Erythroblast (primary cell): ENCODE results near the gene ANAPC13.

Experiments used
- DNase-seq, 2 experiments: peaks; one replicate each; lab custom pipeline; 2025; lab: John Stamatoyannopoulos, UW
- GATA1 ChIP-seq: IDR thresholded peaks from 2 replicates; pipeline ENCODE4 v1.6.1; 2011; ENCODE audit warnings: low read depth, mild to moderate bottlenecking, control low read depth, low read length, moderate library complexity
- POLR2A ChIP-seq: IDR thresholded peaks from 2 replicates; pipeline ENCODE4 v1.6.1; 2011; ENCODE audit warnings: mild to moderate bottlenecking, low read length

ANAPC13 gene

DNA sequence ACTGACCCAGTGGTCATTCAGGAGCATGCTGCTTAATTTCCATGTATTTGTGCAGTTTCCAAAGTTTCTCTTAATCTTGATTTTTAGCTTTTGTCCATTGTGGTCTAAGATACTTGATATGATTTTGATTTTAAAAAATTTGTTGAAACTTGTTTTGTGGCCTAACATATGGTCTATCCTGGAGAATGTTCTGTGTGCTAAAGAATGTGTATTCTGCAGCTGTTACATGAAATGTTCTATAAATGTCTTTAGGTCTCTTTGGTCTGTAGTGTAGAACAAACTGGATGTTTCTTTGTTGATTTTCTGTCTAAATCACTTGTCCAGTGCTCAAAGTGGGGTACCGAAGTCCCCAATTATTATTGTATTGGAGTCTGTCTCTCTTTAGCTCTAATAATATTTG lies 17.5 kb upstream of the ANAPC13 start:
- TF ChIP-seq POLR2A, result no peak
- no peak for TF ChIP-seq GATA1
- DNase-seq, result no peak

GRCh38 chr3:134496471-134497071 lies 10.8 kb upstream of the ANAPC13 start:
- peak; percentile 77 to 96 for DNase-seq
- TF ChIP-seq GATA1 (peak; percentile 66), POLR2A (peak; percentile 25)

- TF ChIP-seq POLR2A (no peak), GATA1 (no peak)
These were observed 10.2 kb upstream of the ANAPC13 start for GRCh38 chr3:134495980-134496379.

GRCh38 chr3:134494495-134494894 lies 8.7 kb upstream of the ANAPC13 start:
- no peak for TF ChIP-seq POLR2A
- TF ChIP-seq GATA1, result no peak
- no peak for DNase-seq

More at GRCh38 chr3:134495980-134496379, 10.2 kb upstream of the ANAPC13 start:
- DNase-seq, result no peak

- peak; percentile 46 to 52 for DNase-seq
- no peak for TF ChIP-seq POLR2A
- TF ChIP-seq GATA1, result no peak
These were observed 1.6 kb upstream of the ANAPC13 start for GRCh38 chr3:134487406-134487805.

DNA sequence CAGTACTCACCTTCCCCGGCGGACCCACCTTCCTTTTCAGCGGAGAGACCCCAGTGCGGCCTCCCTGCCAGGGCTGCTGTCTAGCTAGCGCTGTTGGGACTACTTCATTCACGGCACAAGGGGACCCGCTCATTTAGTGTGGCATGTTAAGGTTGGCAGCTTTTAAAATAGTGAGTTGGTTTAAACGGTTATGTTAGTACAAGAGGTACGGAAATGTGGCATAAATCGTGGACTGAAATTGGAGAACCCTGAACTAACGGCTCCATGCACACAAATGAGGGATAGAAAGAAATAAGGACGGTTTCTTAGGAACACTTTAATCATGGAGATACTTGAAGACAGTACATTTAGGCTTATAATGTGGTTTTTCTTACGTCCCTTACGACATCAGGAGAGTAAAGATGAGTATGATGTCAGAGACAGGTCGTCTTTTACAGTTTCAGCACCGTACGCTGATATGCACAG lies 824 bp upstream of the ANAPC13 start:
- peak; percentile 71 to 76 for DNase-seq
- no peak for TF ChIP-seq POLR2A
- no peak for TF ChIP-seq GATA1

- DNase-seq, result peak; percentile 64 to 75
- no peak for TF ChIP-seq POLR2A
- no peak for TF ChIP-seq GATA1
These were observed 589 bp downstream of the ANAPC13 start for GRCh38 chr3:134485075-134485717.

- no peak for DNase-seq
- no peak for TF ChIP-seq GATA1
- TF ChIP-seq POLR2A, result no peak
These were observed 2.4 kb downstream of the ANAPC13 start for GRCh38 chr3:134483195-134483900.

DNA sequence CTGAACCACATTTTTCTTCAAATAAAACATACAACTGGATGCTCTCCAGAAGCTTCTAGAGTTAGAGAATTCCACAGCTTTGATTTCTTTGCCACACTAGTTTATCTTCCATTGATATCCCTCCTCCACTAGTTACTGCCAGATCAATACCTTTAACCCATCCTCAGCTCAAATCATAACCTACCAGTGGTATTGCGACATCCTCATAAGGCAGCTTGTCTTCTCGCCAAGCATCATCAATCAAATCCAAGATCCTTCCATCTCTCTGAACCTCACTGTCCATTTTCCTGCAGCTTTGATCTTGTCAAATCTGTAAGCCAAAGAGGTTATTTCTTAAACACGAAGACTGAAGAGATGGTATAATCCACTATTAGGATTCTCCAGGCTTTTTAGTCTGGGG lies 3.2 kb downstream of the ANAPC13 start:
- no peak for TF ChIP-seq POLR2A
- no peak for TF ChIP-seq GATA1

GRCh38 chr3:134481166-134481565 lies 4.6 kb downstream of the ANAPC13 start:
- DNase-seq, result no peak
- TF ChIP-seq GATA1 (no peak), POLR2A (no peak)

More for the DNA sequence above, 3.2 kb downstream of the ANAPC13 start:
- DNase-seq, result no peak

DNA sequence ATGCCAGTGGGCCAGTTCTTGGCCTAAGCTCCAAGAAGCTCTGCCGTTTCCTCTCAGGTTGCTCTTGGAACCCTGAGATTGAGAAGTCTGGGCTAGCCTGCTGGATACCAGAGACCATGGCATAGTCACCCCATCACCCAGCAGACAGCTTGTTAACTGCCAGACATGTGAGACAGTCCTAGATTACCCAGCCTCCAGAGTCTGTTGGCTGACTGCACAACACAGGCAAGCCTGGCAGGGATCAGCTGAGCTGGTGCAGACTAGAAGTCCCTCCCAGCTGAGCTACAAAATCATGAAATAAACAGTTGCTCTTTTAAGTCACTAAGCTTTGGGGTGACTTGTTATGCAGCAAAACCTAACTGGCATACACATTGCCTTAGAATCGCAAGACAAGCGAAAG lies 5.2 kb downstream of the ANAPC13 start:
- no peak for DNase-seq
- TF ChIP-seq GATA1, result no peak
- no peak for TF ChIP-seq POLR2A

- no peak for DNase-seq
- no peak for TF ChIP-seq POLR2A
- TF ChIP-seq GATA1, result no peak
These were observed 7.8 kb downstream of the ANAPC13 start for GRCh38 chr3:134477938-134478337.

GRCh38 chr3:134477002-134477401 lies 8.8 kb downstream of the ANAPC13 start:
- no peak for DNase-seq
- TF ChIP-seq POLR2A (no peak), GATA1 (no peak)

GRCh38 chr3:134476306-134476705 lies 9.5 kb downstream of the ANAPC13 start:
- no peak for DNase-seq

More at GRCh38 chr3:134476306-134476705, 9.5 kb downstream of the ANAPC13 start:
- TF ChIP-seq POLR2A, result no peak
- no peak for TF ChIP-seq GATA1
